ENCODE measurements around the gene TMEM168.

The TMEM168 gene

DNA sequence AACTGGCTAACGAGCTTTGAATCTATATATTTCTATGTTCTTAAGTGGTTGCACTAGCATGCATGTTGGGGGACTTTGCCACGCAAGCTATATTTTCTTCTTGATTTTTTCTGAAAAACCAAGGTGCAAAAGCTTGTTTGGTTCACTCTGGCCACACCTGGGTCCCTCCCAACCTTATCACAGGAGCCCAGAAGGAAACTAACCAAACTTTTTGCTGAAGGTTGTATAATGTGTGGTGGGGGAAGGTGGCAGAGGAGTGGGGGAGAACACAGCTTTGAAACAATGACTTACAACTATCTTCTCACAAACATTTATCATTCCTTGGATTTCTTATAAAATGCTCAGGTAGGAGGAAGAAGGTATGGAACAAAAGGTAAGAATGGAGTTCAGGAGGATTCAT is 75.3 kb downstream of the TMEM168 start:
- TF ChIP-seq, protein P1, sequence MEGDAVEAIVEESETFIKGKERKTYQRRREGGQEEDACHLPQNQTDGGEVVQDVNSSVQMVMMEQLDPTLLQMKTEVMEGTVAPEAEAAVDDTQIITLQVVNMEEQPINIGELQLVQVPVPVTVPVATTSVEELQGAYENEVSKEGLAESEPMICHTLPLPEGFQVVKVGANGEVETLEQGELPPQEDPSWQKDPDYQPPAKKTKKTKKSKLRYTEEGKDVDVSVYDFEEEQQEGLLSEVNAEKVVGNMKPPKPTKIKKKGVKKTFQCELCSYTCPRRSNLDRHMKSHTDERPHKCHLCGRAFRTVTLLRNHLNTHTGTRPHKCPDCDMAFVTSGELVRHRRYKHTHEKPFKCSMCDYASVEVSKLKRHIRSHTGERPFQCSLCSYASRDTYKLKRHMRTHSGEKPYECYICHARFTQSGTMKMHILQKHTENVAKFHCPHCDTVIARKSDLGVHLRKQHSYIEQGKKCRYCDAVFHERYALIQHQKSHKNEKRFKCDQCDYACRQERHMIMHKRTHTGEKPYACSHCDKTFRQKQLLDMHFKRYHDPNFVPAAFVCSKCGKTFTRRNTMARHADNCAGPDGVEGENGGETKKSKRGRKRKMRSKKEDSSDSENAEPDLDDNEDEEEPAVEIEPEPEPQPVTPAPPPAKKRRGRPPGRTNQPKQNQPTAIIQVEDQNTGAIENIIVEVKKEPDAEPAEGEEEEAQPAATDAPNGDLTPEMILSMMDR (IDR thresholded peaks at IDR 0.05; ENCODE audit: control insufficient read depth, insufficient read depth, low read depth, low read length, missing control alignments), result no peak
- no peak for DNase-seq (ENCODE audit: low read depth)
- no peak overlapping the region for H3K4me3 ChIP-seq (ENCODE audit: control insufficient read depth, low read depth, low read length)
